Mesenchymal stem cell (in vitro differentiated cells and primary cell): ENCODE measurements around the gene CUEDC1.

ENCODE experiments used
- DNase-seq: peaks from one replicate; pipeline ENCODE4 v3.0.0-alpha.2; 2013
- H2AFZ ChIP-seq: one replicate; pipeline ENCODE4 v1.6.1; 2013; ENCODE audit warnings: low read depth, mild to moderate bottlenecking, control low read depth, inconsistent platforms, low read length, moderate library complexity
- H2AK5ac ChIP-seq: 2 replicates; pipeline ENCODE4 v1.6.1; 2013; ENCODE audit warnings: low read length, moderate library complexity, mild to moderate bottlenecking, inconsistent platforms; ENCODE audit not compliant: severe bottlenecking
- H2BK120ac ChIP-seq: one replicate; pipeline ENCODE4 v1.6.1; 2013; ENCODE audit warnings: low read depth, mild to moderate bottlenecking, inconsistent platforms, low read length, moderate library complexity
- H2BK12ac ChIP-seq, 2 experiments: one replicate each; pipeline ENCODE4 v1.6.1; 2013; ENCODE audit warnings: inconsistent platforms in 2 of 2, low read length in 2 of 2, mild to moderate bottlenecking in 2 of 2, moderate library complexity in 2 of 2, control low read depth in 1 of 2
- H2BK15ac ChIP-seq: one replicate; pipeline ENCODE4 v1.6.1; 2013; ENCODE audit warnings: mild to moderate bottlenecking, low read depth, inconsistent platforms; ENCODE audit not compliant: poor library complexity, severe bottlenecking
- H2BK5ac ChIP-seq: 2 replicates; pipeline ENCODE4 v1.6.1; 2013; ENCODE audit warnings: low read depth, mild to moderate bottlenecking, low read length, control low read depth, inconsistent platforms; ENCODE audit not compliant: poor library complexity, severe bottlenecking
- H3K14ac ChIP-seq, 2 experiments: one replicate each; pipeline ENCODE4 v1.6.1; 2013; ENCODE audit warnings: inconsistent platforms in 2 of 2, low read length in 2 of 2, control low read depth in 1 of 2, mild to moderate bottlenecking in 1 of 2, moderate library complexity in 1 of 2
- H3K18ac ChIP-seq, 2 experiments: one replicate each; pipeline ENCODE4 v1.6.1; 2013; ENCODE audit warnings: inconsistent platforms in 2 of 2, low read length in 2 of 2, control low read depth in 1 of 2, low read depth in 1 of 2, mild to moderate bottlenecking in 1 of 2
- H3K23ac ChIP-seq, 2 experiments: one replicate each; pipeline ENCODE4 v1.6.1; 2013; ENCODE audit warnings: inconsistent platforms in 2 of 2, low read length in 2 of 2, mild to moderate bottlenecking in 2 of 2, moderate library complexity in 2 of 2, control low read depth in 1 of 2
- H3K27ac ChIP-seq: 2 replicates; pipeline ENCODE4 v1.5.1; 2013; ENCODE audit warnings: mild to moderate bottlenecking, moderate library complexity, low read length, control low read depth, inconsistent platforms; ENCODE audit not compliant: poor library complexity, severe bottlenecking
- H3K27me3 ChIP-seq, 2 experiments: 2 replicates each; pipeline versions ENCODE4 v1.6.1 to v1.7.0; 2013; ENCODE audit warnings: low read length in 2 of 2, mild to moderate bottlenecking in 2 of 2, moderate library complexity in 2 of 2, control low read depth in 1 of 2, inconsistent platforms in 1 of 2; ENCODE audit not compliant: control insufficient read depth in 1 of 2, insufficient read depth in 1 of 2
- H3K36me3 ChIP-seq, 2 experiments: 2 replicates each; pipeline versions ENCODE4 v1.6.1 to v1.7.0; 2013; ENCODE audit warnings: low read length in 2 of 2, control low read depth in 1 of 2, inconsistent platforms in 1 of 2, low read depth in 1 of 2, mild to moderate bottlenecking in 1 of 2; ENCODE audit not compliant: insufficient read depth in 2 of 2, control insufficient read depth in 1 of 2
- H3K4ac ChIP-seq, 2 experiments: one replicate each; pipeline ENCODE4 v1.6.1; 2013; ENCODE audit warnings: inconsistent platforms in 2 of 2, low read length in 2 of 2, mild to moderate bottlenecking in 2 of 2, moderate library complexity in 2 of 2, control low read depth in 1 of 2, low read depth in 1 of 2
- H3K4me1 ChIP-seq: 2 replicates; pipeline ENCODE4 v1.6.1; 2013; ENCODE audit warnings: low read depth, low read length, control low read depth; ENCODE audit not compliant: control insufficient read depth, insufficient read depth
- H3K4me2 ChIP-seq: 2 replicates; pipeline ENCODE4 v1.6.1; 2013; ENCODE audit warnings: low read length, mild to moderate bottlenecking, inconsistent platforms; ENCODE audit not compliant: poor library complexity, severe bottlenecking
- H3K4me3 ChIP-seq, 2 experiments: 2 replicates each; pipeline versions ENCODE4 v1.5.1 to v1.7.0; 2013; ENCODE audit warnings: low read length in 2 of 2, mild to moderate bottlenecking in 2 of 2, control low read depth in 1 of 2, low read depth in 1 of 2; ENCODE audit not compliant: insufficient read depth in 1 of 2
- H3K79me1 ChIP-seq: replicated peaks from 2 replicates; pipeline ENCODE4 v1.6.1; 2013; ENCODE audit warnings: mild to moderate bottlenecking, control low read depth, low read length, inconsistent platforms; ENCODE audit not compliant: poor library complexity, severe bottlenecking
- H3K9ac ChIP-seq: 2 replicates; pipeline ENCODE4 v1.7.0; 2013; ENCODE audit warnings: mild to moderate bottlenecking, low read length, moderate library complexity
- H3K9me3 ChIP-seq: 2 replicates; pipeline ENCODE4 v1.7.0; 2013; ENCODE audit warnings: mild to moderate bottlenecking, low read length; ENCODE audit not compliant: control insufficient read depth
- H4K8ac ChIP-seq: one replicate; pipeline ENCODE4 v1.6.1; 2013; ENCODE audit warnings: inconsistent platforms, mild to moderate bottlenecking, low read length, moderate library complexity
- H4K91ac ChIP-seq: one replicate; pipeline ENCODE4 v1.6.1; 2013; ENCODE audit warnings: mild to moderate bottlenecking, low read length, inconsistent platforms
- WGBS: methylation state at CpG from one replicate; pipeline ENCODE4 v1.1.7; 2013; ENCODE audit warnings: mixed read lengths; 5-methylcytosine and 5-hydroxymethylcytosine counted together

Gene CUEDC1

GRCh38 chr17:57858838-57859237, 96.4 kb downstream of the CUEDC1 start:
- H3K27ac ChIP-seq, result no peak overlapping the region
- WGBS, result 87% methylated on average over 5 of the region's 5 CpGs
- no peak overlapping the region for H3K4me3 ChIP-seq
- no peak overlapping the region for H2BK12ac ChIP-seq
- no peak overlapping the region for H3K4me2 ChIP-seq
- no peak overlapping the region for H2BK15ac ChIP-seq
- peak overlapping the region; percentile 76 for H2AK5ac ChIP-seq
- DNase-seq, result no peak
- H3K4me1 ChIP-seq, result peaks cover 32% of the 10 kb centered on the region
- peak overlapping the region in 1 of 2 experiments; percentile 5 for H3K4ac ChIP-seq
- no peak overlapping the region for H3K9ac ChIP-seq
- H3K36me3 ChIP-seq, result peaks cover 0 to 3% of the 10 kb centered on the region in 2 experiments
- H3K14ac ChIP-seq, result peak overlapping the region in 1 of 2 experiments; percentile 58
- no peaks in the 10 kb centered on the region for H3K9me3 ChIP-seq
- H3K79me1 ChIP-seq, result peaks cover 1% of the 10 kb centered on the region
- H2AFZ ChIP-seq, result no peak overlapping the region
- H4K8ac ChIP-seq, result no peak overlapping the region
- no peaks in the 10 kb centered on the region for H3K27me3 ChIP-seq
- H2BK5ac ChIP-seq, result no peak overlapping the region
- H3K23ac ChIP-seq, result no peak overlapping the region
- no peak overlapping the region for H3K18ac ChIP-seq
- H2BK120ac ChIP-seq, result no peak overlapping the region
- no peak overlapping the region for H4K91ac ChIP-seq

- Histone ChIP-seq H3K4me3 (no peak overlapping the region), H4K91ac (no peak overlapping the region), H3K27me3 (no peaks in the 10 kb centered on the region), H2BK5ac (no peak overlapping the region), H3K14ac (no peak overlapping the region), H2BK120ac (no peak overlapping the region), H3K27ac (no peak overlapping the region), H2BK12ac (no peak overlapping the region), H3K18ac (no peak overlapping the region), H3K9me3 (no peaks in the 10 kb centered on the region), H2AK5ac (peak overlapping the region; percentile 10), H3K9ac (no peak overlapping the region), H2AFZ (no peak overlapping the region), H3K23ac (no peak overlapping the region), H3K4me2 (no peak overlapping the region), H4K8ac (no peak overlapping the region), H3K79me1 (no peaks in the 10 kb centered on the region), H3K36me3 (no peaks in the 10 kb centered on the region), H3K4ac (no peak overlapping the region), H3K4me1 (peaks cover 19% of the 10 kb centered on the region), H2BK15ac (no peak overlapping the region)
- no peak for DNase-seq
- WGBS, result 92% methylated on average over 10 of the region's 10 CpGs
Observed at GRCh38 chr17:57856792-57857620, 98.2 kb downstream of the CUEDC1 start.

GRCh38 chr17:57855391-57856035, 99.7 kb downstream of the CUEDC1 start:
- no peak for DNase-seq
- Histone ChIP-seq H2AFZ (no peak overlapping the region), H3K4me2 (no peak overlapping the region), H2AK5ac (no peak overlapping the region), H3K23ac (no peak overlapping the region), H3K14ac (no peak overlapping the region), H3K79me1 (no peaks in the 10 kb centered on the region), H2BK5ac (no peak overlapping the region), H3K4ac (no peak overlapping the region), H2BK120ac (no peak overlapping the region), H3K18ac (no peak overlapping the region), H2BK12ac (peak overlapping the region in 1 of 2 experiments; percentile 43), H3K27me3 (no peaks in the 10 kb centered on the region), H2BK15ac (no peak overlapping the region), H3K9ac (no peak overlapping the region), H3K4me3 (no peak overlapping the region), H3K9me3 (no peaks in the 10 kb centered on the region), H3K36me3 (no peaks in the 10 kb centered on the region), H3K27ac (no peak overlapping the region), H4K91ac (no peak overlapping the region), H3K4me1 (peaks cover 10% of the 10 kb centered on the region), H4K8ac (no peak overlapping the region)
- WGBS, result 62% methylated on average over 3 of the region's 6 CpGs

DNA sequence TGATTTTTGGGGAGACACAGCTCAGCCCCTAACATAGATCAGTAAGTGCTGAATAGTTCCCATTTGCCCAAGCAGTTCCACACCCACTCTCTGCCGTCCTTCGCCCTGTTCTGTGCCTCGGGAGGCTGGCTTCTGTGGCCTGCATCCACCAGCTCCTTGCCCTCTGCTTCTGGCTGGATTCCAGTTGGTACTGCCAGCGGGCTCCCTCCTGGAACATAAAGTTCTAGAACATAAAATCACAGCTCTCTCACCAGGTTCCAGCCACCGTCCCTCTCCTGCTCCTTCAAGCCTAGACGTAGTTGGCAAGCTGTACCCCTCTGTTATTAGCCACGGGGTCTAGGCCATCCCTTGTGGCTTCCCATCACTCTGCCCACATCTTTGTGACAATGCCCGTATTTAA, 101.5 kb downstream of the CUEDC1 start:
- H2AFZ ChIP-seq, result no peak overlapping the region
- H3K36me3 ChIP-seq, result no peaks in the 10 kb centered on the region
- no peak overlapping the region for H4K8ac ChIP-seq
- no peak for DNase-seq
- H3K9me3 ChIP-seq, result no peaks in the 10 kb centered on the region
- peaks cover 10% of the 10 kb centered on the region for H3K4me1 ChIP-seq
- no peak overlapping the region for H3K9ac ChIP-seq
- H2BK5ac ChIP-seq, result no peak overlapping the region
- H3K27ac ChIP-seq, result no peak overlapping the region
- H3K18ac ChIP-seq, result no peak overlapping the region
- peak overlapping the region; percentile 62 for H4K91ac ChIP-seq
- WGBS, result 91% methylated on average over 8 of the region's 8 CpGs
- no peak overlapping the region for H2AK5ac ChIP-seq
- no peak overlapping the region for H3K14ac ChIP-seq
- no peak overlapping the region for H2BK12ac ChIP-seq
- no peak overlapping the region for H3K4me3 ChIP-seq
- no peak overlapping the region for H3K4me2 ChIP-seq
- H3K23ac ChIP-seq, result no peak overlapping the region
- H3K4ac ChIP-seq, result no peak overlapping the region
- peaks cover 7% of the 10 kb centered on the region for H3K79me1 ChIP-seq
- H3K27me3 ChIP-seq, result no peaks in the 10 kb centered on the region
- no peak overlapping the region for H2BK120ac ChIP-seq
- peak overlapping the region; percentile 36 for H2BK15ac ChIP-seq
